K562 (cell line): Measurements from ENCODE around the gene LRRC59. TPM values are rescaled to one million over a fixed set of nuclear protein-coding genes. Genes with fewer than 3 reads are reported as not detected.
"Not testable (repeated sequence)": the region's sequence is repeated elsewhere in the genome, so short reads cannot be mapped to it uniquely, and the experiment has no call there.

ENCODE experiments used
- ATAC-seq: fragments of 200-7000 bp; cut with Tn5 transposase; 3 replicates; pipeline ENCODE4 v1.9.1; 2020; ENCODE audit warnings: moderate library complexity
- BruUV-seq: library from RNA; stranded (reverse); fragments of 400-500 nt; replicated peaks from 2 replicates; lab custom pipeline; 2021; lab: Mats Ljungman, UMichigan
- CTCF ChIA-PET: fragments of 300-600 bp; formaldehyde crosslinking; extraction: SDS; loops from one replicate; lab custom pipeline; 2021; ENCODE audit warnings: low intra/inter-chr PET ratio; lab: Yijun Ruan, JAX
- POLR2A ChIA-PET: fragments of 300-600, 350-650 bp; sonication (Branson Sonifier 250); formaldehyde crosslinking; extraction: SDS; loops from one replicate; lab custom pipeline; 2021; ENCODE audit warnings: antibody characterized with exemption, inconsistent platforms; lab: Yijun Ruan, JAX
- DNase-seq, 4 experiments: peaks; one replicate each; pipeline versions ENCODE4 v3.0.0 to v3.0.0-alpha.2; 2011 to 2018; ENCODE audit warnings: low spot score in 3 of 4, mixed read lengths in 3 of 4; ENCODE audit errors: extremely low read depth in 1 of 4
- FAIRE-seq: peaks from 2 replicates; lab custom pipeline; 2011; peaks lifted over from hg19 to GRCh38; lab: Jason Lieb, UNC
- H2AFZ ChIP-seq: 2 replicates; pipeline ENCODE4 v1.6.0; 2011; ENCODE audit warnings: low read depth, low read length, control low read depth, inconsistent platforms
- H3K27ac ChIP-seq: fragments of 200-600 bp; 3 replicates; pipeline ENCODE4 v1.8.0; 2011; ENCODE audit warnings: low read depth, mild to moderate bottlenecking, control low read depth, inconsistent platforms, low read length, moderate library complexity, mixed read lengths; ENCODE audit errors: extremely low read depth
- H3K27me3 ChIP-seq, 2 experiments: fragments of 300-600 bp in 1 of 2; 2 replicates in 1 of 2; 3 replicates in 1 of 2; pipeline versions ENCODE4 v1.6.0 to v1.8.0; 2011; ENCODE audit warnings: inconsistent platforms in 2 of 2, low read length in 2 of 2, mild to moderate bottlenecking in 1 of 2, mixed read lengths in 1 of 2, moderate library complexity in 1 of 2; ENCODE audit not compliant: control insufficient read depth in 2 of 2, insufficient read depth in 2 of 2
- H3K36me3 ChIP-seq: fragments of 300-600 bp; 3 replicates; pipeline ENCODE4 v1.8.0; 2011; ENCODE audit warnings: mild to moderate bottlenecking, low read length, inconsistent platforms; ENCODE audit not compliant: control insufficient read depth, insufficient read depth
- H3K4me1 ChIP-seq, 2 experiments: fragments of 200-600 bp in 1 of 2; replicated peaks in 1 of 2; 2 replicates in 1 of 2; 3 replicates in 1 of 2; pipeline versions ENCODE4 v1.5.1 to v1.8.0; 2011; ENCODE audit warnings: inconsistent platforms in 2 of 2, low read length in 2 of 2, mild to moderate bottlenecking in 1 of 2, mixed read lengths in 1 of 2, moderate library complexity in 1 of 2; ENCODE audit not compliant: control insufficient read depth in 2 of 2, insufficient read depth in 2 of 2
- H3K4me2 ChIP-seq: 2 replicates; pipeline ENCODE4 v1.6.1; 2011; ENCODE audit warnings: low read length, control low read depth, inconsistent platforms, mixed read lengths; ENCODE audit not compliant: insufficient read depth
- H3K4me3 ChIP-seq: fragments of 200-600 bp; sonication (generic), shearing (Covaris generic); 2 replicates; pipeline ENCODE4 v1.5.1; 2016; ENCODE audit warnings: control low read depth, inconsistent platforms
- H3K79me2 ChIP-seq: fragments of 200-600 bp; 3 replicates; pipeline ENCODE4 v1.8.0; 2011; ENCODE audit warnings: low read length, inconsistent platforms; ENCODE audit not compliant: control insufficient read depth, insufficient read depth
- H3K9ac ChIP-seq, 2 experiments: 2 replicates each; pipeline versions ENCODE4 v1.6.0 to v1.6.1; 2011; ENCODE audit warnings: low read depth in 2 of 2, low read length in 2 of 2, control low read depth in 1 of 2, inconsistent platforms in 1 of 2, mild to moderate bottlenecking in 1 of 2, mixed read lengths in 1 of 2; ENCODE audit not compliant: insufficient read depth in 1 of 2
- H3K9me1 ChIP-seq: one replicate; pipeline ENCODE4 v1.6.0; 2011; ENCODE audit warnings: inconsistent platforms, mild to moderate bottlenecking, low read length, moderate library complexity; ENCODE audit not compliant: control insufficient read depth, insufficient read depth
- H3K9me3 ChIP-seq: replicated peaks from 2 replicates; pipeline ENCODE4 v1.5.1; 2011; ENCODE audit warnings: low read depth, low read length, inconsistent platforms; ENCODE audit not compliant: control insufficient read depth, insufficient read depth
- H4K20me1 ChIP-seq: replicated peaks from 2 replicates; pipeline ENCODE4 v1.6.1; 2011; ENCODE audit warnings: low read length, inconsistent platforms, mixed read lengths; ENCODE audit not compliant: control insufficient read depth, insufficient read depth
- CCAR2 ChIP-seq: fragments of 200-400 bp; formaldehyde crosslinking; IDR thresholded peaks from 2 replicates; pipeline ENCODE4 v1.6.1; 2017; ENCODE audit warnings: mild to moderate bottlenecking, low read depth, low read length
- COPS2 ChIP-seq: fragments of 450-650 bp; conservative IDR thresholded peaks from 2 replicates; pipeline ENCODE4 v1.6.1; 2016; ENCODE audit warnings: mild to moderate bottlenecking, moderate library complexity
- FOXA3 ChIP-seq, 2 experiments: fragments of 450-650 bp in 1 of 2; sonication (generic) in 1 of 2; formaldehyde crosslinking; IDR thresholded peaks in 1 of 2; conservative IDR thresholded peaks in 1 of 2; 2 replicates each; pipeline versions ENCODE4 v1.4.0 to v1.8.0; 2020 to 2022; ENCODE audit warnings: mild to moderate bottlenecking in 2 of 2, missing genetic modification reagents in 1 of 2
- PML ChIP-seq: IDR thresholded peaks from 2 replicates; pipeline ENCODE4 v1.6.1; 2012; ENCODE audit warnings: low read length, inconsistent platforms
- ZNF134 ChIP-seq: fragments of 250-450 bp; sonication (Bioruptor Pico); conservative IDR thresholded peaks from 2 replicates; pipeline ENCODE4 v1.4.0; 2020
- ZNF217 ChIP-seq: sonication (generic); formaldehyde crosslinking; IDR thresholded peaks from 2 replicates; pipeline ENCODE4 v1.8.0; 2022; ENCODE audit warnings: mild to moderate bottlenecking, missing genetic modification reagents
- ZNF589 ChIP-seq: fragments of 200-800 bp; sonication (Bioruptor generic); IDR thresholded peaks from 2 replicates; pipeline ENCODE4 v1.6.1; 2016; ENCODE audit warnings: low read depth, missing genetic modification characterization, missing compliant biosample characterization
- ZNF695 ChIP-seq: fragments of 450-650 bp; formaldehyde crosslinking; IDR thresholded peaks from 2 replicates; pipeline ENCODE4 v1.4.0; 2020; ENCODE audit warnings: mild to moderate bottlenecking, moderate library complexity
- WGBS: fragments of 100-300 bp; shearing (Covaris generic); methylation state at CpG from one replicate; pipeline ENCODE4 v1.1.6; 2016; ENCODE audit warnings: low coverage, mixed read lengths; ENCODE audit not compliant: insufficient coverage; ENCODE audit errors: missing lambda C conversion rate; 5-methylcytosine and 5-hydroxymethylcytosine counted together
- in situ Hi-C: fragments of 300-500 bp; cut with MboI; formaldehyde crosslinking; loops from 4 replicates; pipeline ENCODE4 v1.15.0; 2018; ENCODE audit warnings: inconsistent platforms, mixed read lengths
- intact Hi-C: fragments of 100-400 bp; cut with micrococcal nuclease; formaldehyde crosslinking; loops from 2 replicates; pipeline ENCODE4 v1.14.2; 2022
- polyA plus RNA-seq, 8 experiments: library from polyadenylated mRNA; depleted of rRNA in 4 of 8; stranded (reverse) in 5 of 8; unstranded in 3 of 8; fragments of >200 nt; fragmentation: Nextera tagmentation in 2 of 8; fragmentation: Illumina TruSeq in 1 of 8; extraction: Ambion mirVana in 2 of 8; extraction: Trizol in 1 of 8; gene quantifications; 2 replicates each; pipeline versions ENCODE4 v1.2.1 to v1.2.3, GENCODE V29; 2011 to 2014; ENCODE audit warnings: inconsistent platforms in 1 of 8, missing spikeins in 1 of 8
- total RNA-seq, 7 experiments: library from RNA; depleted of rRNA in 6 of 7; stranded (reverse); fragments of >200 nt in 6 of 7; fragmentation: Illumina TruSeq in 2 of 7; extraction: Trizol in 2 of 7; gene quantifications; 2 replicates each; pipeline versions ENCODE4 v1.2.1 to v1.2.3, GENCODE V29; 2011 to 2021; ENCODE audit warnings: low replicate concordance in 1 of 7
- TF ChIP-seq, protein P1 (sequence below): sonication (generic); formaldehyde crosslinking; IDR thresholded peaks from 2 replicates; pipeline ENCODE4 v1.8.1; 2023; ENCODE audit warnings: mild to moderate bottlenecking, missing genetic modification reagents
- TF ChIP-seq, protein P2 (sequence below), 2 experiments: IDR thresholded peaks; 2 replicates each; pipeline ENCODE4 v1.6.1; 2011; ENCODE audit warnings: borderline replicate concordance in 1 of 2, control low read depth in 1 of 2, low read depth in 1 of 2, low read length in 1 of 2, mild to moderate bottlenecking in 1 of 2, mixed read lengths in 1 of 2, moderate library complexity in 1 of 2; ENCODE audit not compliant: insufficient read depth in 1 of 2, insufficient read length in 1 of 2, poor library complexity in 1 of 2, severe bottlenecking in 1 of 2; ENCODE audit errors: extremely low read depth in 1 of 2
- TF ChIP-seq, protein P3 (sequence below): fragments of 450-650 bp; IDR thresholded peaks from 2 replicates; pipeline ENCODE4 v1.6.1; 2016; ENCODE audit warnings: borderline replicate concordance

Gene LRRC59
- total and polyA plus RNA-seq, 9 of the 15 experiments (the other 6 are each of a cell fraction or from before 2014, with no cell fraction given), result 27.8 to 244 (median 154) TPM

DNA sequence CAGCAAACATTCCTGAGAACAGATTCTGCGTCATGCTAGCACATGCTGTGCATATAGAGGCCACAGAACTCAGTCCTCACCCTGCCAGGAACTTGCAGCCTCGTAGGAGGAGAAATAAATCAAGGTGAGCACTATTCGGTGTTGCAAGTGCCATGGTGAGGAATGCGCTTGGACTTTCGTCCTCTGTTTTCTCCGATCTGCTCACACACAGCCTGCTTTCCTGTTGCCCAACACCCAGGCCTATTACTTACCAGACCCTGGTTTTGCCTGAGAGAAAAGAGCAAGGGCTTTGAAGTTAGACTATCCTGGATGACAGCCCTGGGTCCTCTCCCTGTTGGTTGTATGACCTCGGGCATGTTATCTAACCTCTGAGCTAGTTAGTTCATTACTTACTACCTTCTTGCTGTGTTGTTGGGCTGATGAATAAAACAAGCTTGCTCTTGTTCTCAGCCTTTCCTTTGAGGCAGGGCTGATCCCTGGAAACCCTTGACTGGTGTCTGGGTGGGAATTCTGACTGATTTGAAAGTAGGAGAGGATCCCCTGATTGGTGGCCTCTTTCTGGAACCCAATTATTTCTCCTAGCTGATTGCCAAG lies 31.6 kb upstream of the LRRC59 start (continued):
- TF ChIP-seq, protein P1, sequence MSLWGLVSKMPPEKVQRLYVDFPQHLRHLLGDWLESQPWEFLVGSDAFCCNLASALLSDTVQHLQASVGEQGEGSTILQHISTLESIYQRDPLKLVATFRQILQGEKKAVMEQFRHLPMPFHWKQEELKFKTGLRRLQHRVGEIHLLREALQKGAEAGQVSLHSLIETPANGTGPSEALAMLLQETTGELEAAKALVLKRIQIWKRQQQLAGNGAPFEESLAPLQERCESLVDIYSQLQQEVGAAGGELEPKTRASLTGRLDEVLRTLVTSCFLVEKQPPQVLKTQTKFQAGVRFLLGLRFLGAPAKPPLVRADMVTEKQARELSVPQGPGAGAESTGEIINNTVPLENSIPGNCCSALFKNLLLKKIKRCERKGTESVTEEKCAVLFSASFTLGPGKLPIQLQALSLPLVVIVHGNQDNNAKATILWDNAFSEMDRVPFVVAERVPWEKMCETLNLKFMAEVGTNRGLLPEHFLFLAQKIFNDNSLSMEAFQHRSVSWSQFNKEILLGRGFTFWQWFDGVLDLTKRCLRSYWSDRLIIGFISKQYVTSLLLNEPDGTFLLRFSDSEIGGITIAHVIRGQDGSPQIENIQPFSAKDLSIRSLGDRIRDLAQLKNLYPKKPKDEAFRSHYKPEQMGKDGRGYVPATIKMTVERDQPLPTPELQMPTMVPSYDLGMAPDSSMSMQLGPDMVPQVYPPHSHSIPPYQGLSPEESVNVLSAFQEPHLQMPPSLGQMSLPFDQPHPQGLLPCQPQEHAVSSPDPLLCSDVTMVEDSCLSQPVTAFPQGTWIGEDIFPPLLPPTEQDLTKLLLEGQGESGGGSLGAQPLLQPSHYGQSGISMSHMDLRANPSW (CRISPR knock-in tag), result no peak
- TF ChIP-seq, protein P2, sequence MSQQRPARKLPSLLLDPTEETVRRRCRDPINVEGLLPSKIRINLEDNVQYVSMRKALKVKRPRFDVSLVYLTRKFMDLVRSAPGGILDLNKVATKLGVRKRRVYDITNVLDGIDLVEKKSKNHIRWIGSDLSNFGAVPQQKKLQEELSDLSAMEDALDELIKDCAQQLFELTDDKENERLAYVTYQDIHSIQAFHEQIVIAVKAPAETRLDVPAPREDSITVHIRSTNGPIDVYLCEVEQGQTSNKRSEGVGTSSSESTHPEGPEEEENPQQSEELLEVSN (IDR thresholded peaks at IDR 0.05; ENCODE audit: borderline replicate concordance in 1 of 2, extremely low read depth in 1 of 2, insufficient read depth in 1 of 2, insufficient read length in 1 of 2, low read depth in 1 of 2, low read length in 1 of 2, poor library complexity in 1 of 2, severe bottlenecking in 1 of 2), result no peak
- TF ChIP-seq ZNF589 (CRISPR knock-in tag) (no peak), ZNF134 (CRISPR knock-in tag) (no peak), COPS2 (no peak), CCAR2 (no peak), ZNF217 (CRISPR knock-in tag) (no peak), FOXA3 (CRISPR knock-in tag; conservative IDR thresholded peaks at IDR 0.05 in 1 of 2, IDR thresholded peaks at IDR 0.05 in 1 of 2) (no peak), PML (no peak), ZNF695 (CRISPR knock-in tag) (no peak)
- TF ChIP-seq, protein P3, sequence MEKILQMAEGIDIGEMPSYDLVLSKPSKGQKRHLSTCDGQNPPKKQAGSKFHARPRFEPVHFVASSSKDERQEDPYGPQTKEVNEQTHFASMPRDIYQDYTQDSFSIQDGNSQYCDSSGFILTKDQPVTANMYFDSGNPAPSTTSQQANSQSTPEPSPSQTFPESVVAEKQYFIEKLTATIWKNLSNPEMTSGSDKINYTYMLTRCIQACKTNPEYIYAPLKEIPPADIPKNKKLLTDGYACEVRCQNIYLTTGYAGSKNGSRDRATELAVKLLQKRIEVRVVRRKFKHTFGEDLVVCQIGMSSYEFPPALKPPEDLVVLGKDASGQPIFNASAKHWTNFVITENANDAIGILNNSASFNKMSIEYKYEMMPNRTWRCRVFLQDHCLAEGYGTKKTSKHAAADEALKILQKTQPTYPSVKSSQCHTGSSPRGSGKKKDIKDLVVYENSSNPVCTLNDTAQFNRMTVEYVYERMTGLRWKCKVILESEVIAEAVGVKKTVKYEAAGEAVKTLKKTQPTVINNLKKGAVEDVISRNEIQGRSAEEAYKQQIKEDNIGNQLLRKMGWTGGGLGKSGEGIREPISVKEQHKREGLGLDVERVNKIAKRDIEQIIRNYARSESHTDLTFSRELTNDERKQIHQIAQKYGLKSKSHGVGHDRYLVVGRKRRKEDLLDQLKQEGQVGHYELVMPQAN, result no peak

DNA sequence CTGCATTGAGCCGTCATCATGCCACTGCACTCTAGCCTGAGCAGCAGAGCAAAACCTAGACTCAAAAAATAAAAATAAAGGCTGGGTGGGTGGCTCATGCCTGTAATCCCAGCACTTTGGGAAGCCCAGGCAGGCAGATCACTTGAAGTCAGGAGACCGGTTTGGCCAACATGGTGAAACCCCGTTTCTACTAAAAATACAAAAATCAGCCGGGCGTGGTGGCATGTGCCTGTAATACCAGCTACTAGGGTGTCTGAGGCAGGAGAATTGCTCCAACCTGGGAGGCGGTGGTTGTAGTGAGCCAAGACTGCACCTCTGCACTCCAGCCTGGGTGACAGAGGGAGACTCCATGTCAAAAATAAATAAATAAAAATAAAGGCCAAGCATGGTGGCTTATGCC lies 30.8 kb upstream of the LRRC59 start:
- in situ Hi-C loops, ATAC-seq, H4K20me1 ChIP-seq, H3K9me1 ChIP-seq, H2AFZ ChIP-seq, H3K27ac ChIP-seq, H3K36me3 ChIP-seq, intact Hi-C loops, H3K9me3 ChIP-seq, BruUV-seq, H3K9ac ChIP-seq, POLR2A ChIA-PET, FAIRE-seq, H3K4me3 ChIP-seq, CTCF ChIA-PET, H3K27me3 ChIP-seq, DNase-seq, H3K79me2 ChIP-seq, H3K4me2 ChIP-seq: not testable (repeated sequence)
- H3K4me1 ChIP-seq, result peaks cover 26 to 36% of the 10 kb centered on the region in 2 experiments
- 80% methylated on average over 6 of the region's 6 CpGs for WGBS
